HG03469 (cell line): ENCODE measurements around the gene TFEC.
A peak's percentile ranks its signal among the peaks of the same experiment; 100 is the strongest.
"Not testable (repeated sequence)": the region's sequence is repeated elsewhere in the genome, so short reads cannot be mapped to it uniquely, and the experiment has no call there.

Source experiments
- ATAC-seq: cut with Tn5 transposase; IDR thresholded peaks from one replicate; pipeline ENCODE4 v1.9.1; 2021; ENCODE audit warnings: mild to moderate bottlenecking, moderate library complexity, moderate number of reproducible peaks; ENCODE audit not compliant: unreplicated experiment

TFEC gene, protein sequence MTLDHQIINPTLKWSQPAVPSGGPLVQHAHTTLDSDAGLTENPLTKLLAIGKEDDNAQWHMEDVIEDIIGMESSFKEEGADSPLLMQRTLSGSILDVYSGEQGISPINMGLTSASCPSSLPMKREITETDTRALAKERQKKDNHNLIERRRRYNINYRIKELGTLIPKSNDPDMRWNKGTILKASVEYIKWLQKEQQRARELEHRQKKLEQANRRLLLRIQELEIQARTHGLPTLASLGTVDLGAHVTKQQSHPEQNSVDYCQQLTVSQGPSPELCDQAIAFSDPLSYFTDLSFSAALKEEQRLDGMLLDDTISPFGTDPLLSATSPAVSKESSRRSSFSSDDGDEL

DNA sequence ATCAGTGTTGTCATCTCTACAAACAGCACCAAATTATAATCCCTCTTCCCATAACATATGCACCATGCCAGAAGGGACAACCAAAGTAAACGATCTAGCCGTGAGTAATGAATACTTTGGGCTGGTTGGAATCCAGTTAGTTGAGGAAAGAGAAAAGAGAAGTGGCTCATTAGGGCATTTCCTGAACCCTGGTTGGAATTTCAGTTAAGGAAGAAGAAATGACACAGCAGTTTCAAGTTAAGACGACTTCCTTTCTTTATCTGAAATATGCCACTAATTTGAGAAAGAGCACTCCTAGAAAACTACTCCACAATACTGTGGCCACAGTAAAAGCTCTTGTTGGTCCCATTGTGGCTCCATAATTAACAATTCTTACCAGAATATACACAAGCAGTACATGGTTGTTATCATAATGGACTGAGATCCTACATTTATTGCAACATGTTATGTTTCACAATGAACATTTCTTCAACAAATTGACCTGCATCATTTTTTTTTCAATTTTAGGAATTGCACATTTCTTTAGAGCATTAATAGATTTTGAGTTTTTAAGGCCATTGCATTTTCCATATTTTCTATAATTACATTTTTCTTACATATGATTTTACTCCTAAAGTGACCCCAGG is at the start of gene TFEC:
Gene TFEC, minus strand, starts transcription at position 113 of the 626 bp plus-strand sequence. CDS start 46,322 bp downstream, outside the sequence.
- ATAC-seq, result no peak

DNA sequence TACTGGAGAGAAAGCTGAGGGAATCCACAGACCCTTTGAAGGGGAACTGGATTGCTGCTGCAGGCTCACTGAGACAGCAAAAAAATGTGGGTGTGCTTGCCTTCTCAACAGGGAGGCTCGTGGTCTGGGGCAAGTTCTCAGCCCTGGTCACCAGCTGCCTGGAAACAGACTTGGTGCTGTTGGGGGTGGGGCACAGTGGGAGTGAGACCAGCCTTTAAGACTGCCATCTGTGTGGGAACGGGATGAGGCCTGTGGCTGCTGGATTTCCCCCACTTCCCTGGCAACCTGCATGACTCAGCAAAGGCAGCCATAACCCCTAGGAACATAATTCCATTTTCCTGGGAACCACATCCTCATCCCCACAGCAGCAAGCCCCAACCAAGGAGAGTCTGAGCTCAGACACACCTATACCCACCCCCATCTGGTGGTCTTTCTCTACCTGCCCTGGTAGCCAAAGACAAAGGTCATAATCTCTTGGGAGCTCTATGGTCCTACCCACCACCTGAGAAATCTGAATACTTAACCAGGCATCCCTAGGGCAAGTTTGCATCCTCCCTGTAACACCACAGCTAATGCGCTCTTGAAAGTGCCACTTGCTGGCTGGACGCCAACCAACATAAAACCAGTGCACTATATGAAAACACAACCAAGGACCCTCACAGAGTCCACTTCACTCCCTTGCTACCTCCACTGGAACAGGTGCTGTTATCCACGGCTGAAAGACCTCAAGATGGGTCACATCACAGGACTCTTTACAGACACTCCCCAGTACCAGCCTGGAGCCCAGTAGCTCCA is 45.0 kb upstream of the TFEC start:
- no peak for ATAC-seq

DNA sequence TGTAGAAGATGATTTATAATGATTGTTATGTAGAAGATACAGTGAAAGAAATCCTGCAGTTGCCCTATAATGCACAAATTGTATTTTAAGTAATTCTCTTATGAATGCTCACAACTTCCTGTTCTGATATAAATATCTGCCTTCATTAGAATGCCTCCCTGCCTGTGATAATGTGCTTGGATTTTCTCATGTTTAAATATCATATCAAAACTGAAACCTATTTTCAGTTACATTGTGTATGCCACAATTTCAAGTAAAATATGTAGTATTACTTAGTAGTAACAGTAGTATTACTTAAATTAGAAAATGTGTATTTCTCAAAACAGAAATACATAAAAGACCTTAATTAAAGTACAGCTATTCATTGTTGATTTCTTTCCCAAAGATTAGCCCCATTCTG is 41.1 kb upstream of the TFEC start:
- peak; percentile 69 for ATAC-seq

DNA sequence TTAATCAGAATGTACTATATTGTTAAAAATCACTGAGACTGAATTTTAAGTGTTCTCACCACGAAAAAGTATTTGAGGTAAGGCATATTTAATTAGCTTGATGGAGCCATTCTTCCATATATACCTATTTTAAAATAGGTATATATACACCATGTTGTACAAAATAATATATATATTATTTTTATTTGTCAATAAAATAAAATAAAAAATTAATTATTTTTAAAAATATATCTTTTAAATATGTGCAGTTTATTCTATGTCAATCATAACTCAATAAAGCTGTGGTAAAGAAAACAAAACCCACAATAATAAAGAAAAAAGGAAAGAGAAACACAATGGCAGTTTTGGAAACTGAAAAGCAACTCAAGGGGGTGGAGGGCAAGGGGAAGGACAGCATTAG is 33.6 kb upstream of the TFEC start:
- no peak for ATAC-seq

DNA sequence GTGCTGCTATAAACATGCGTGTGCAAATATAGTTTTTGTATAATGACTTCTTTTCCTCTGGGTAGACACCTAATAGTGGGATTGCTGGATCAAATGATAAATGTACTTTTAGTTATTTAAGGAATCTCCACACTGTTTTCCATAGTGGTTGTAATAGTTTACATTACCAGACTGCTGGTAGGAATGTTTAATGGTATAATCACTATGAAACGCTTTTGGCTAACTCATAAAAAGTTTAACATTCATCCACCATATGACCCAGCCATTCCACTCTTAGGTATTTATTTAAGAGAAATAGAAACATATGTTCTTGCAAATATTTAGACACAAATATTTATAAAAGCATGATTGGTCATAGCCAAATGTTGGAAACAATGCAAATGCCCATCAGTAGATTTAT is 32.1 kb upstream of the TFEC start:
- no peak for ATAC-seq

DNA sequence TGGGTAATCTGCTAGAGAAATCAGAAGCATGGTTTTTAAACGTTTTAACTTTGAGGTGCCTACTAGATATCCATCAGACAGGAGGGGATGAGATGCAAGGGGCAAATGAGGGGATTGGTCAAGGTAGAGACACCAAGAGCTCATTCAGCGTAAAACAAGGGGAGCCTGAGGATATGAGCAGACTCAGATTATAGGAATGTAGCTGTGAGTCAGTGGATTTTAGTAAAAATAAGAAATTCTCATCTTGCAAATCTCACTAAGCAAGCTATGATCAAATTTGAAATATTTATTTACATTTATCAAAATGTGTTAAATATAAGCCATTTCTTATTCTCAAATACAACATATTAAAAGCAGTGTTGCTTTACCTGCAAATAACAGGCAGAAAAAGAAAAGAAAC is 21.4 kb upstream of the TFEC start:
- no peak for ATAC-seq

DNA sequence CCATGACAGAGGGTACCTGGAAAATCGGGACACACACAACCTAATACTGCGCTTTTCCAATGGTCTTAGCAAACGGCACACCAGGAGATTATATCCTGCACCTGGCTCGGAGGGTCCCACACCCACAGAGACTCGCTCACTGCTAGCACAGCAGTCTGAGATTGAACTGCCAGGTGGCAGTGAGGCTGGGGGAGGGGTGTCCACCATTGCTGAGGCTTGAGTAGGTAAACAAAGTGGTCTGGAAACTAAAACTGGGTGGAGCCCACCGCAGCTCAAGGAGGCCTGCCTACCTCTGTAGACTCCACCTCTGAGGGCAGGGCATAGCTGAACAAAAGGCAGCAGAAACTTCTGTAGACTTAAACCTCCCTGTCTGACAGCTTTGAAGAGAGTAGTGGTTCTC is 16.7 kb upstream of the TFEC start:
- not testable (repeated sequence) for ATAC-seq

DNA sequence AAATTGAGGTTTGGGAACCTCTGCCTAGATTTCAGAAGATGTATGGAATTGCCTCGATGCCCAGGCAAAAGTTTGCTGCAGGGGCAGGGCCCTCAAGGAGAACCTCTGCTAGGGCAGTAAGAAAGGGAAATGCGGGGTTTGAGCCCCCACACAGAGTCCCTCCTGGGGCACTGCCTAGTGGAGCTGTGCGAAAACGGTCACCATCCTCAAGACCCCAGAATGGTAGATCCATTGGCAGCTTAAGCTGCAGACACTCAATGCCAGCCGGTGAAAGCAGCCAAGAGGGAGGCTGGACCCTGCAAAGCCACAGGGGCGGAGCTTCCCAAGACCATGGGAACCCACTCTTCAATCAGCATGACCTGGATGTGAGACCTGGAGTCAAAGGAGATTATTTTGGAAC is 15.0 kb upstream of the TFEC start:
- ATAC-seq, result no peak

DNA sequence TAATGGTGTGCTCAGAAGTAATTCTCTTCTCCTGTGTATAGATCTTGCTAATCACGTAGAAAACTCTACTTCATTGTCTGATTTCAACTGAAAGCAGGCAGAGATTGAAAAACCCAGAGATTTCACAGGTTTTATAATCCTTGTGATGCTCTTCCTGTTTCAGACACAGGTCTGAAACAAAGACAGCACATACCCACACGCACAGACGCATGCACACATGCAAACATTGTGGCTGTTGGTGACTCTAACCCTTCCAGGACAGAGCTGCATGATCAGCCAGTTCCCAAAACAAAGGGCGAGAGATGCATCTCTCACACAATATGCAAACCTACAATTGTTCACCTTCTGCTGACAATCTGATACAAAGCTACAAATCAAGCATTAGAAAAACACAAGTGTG is 11.1 kb upstream of the TFEC start:
- ATAC-seq, result peak; percentile 99

DNA sequence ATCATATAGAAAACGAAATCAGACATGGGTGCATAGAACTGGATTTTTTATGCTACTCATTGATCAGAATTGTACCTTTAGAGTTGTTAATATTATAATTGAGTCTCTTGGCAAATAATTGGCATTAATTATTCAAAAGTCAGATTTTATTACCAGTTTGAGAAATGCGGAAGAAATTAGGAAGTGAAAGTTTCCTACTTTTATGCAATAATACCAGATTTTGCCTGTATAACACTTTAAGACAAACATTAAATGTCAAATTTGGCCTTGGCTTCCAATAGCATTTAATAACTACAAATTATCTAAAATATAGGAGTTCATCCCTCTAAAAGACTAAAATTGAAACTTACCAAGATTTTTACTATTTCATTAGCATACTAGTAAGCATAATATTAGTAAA is 6.8 kb upstream of the TFEC start:
- no peak for ATAC-seq

DNA sequence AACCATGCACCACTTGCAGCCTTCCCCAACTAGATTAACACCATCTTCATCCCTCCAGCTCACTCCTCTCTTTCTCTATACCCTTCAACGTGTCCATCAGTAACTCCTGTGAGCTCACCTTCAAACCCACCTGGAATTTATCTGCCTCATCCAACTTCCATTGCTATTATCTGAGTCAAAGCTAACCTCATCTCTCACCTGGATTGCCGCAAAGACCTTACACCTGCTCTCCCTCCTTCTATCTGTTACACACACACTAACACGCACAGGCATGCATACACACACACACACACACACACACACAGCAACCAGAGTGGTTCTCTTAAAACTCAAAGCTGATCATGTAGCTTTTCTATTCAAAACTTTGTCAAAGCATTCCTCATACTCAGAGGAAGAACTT is 3.8 kb upstream of the TFEC start:
- no peak for ATAC-seq

DNA sequence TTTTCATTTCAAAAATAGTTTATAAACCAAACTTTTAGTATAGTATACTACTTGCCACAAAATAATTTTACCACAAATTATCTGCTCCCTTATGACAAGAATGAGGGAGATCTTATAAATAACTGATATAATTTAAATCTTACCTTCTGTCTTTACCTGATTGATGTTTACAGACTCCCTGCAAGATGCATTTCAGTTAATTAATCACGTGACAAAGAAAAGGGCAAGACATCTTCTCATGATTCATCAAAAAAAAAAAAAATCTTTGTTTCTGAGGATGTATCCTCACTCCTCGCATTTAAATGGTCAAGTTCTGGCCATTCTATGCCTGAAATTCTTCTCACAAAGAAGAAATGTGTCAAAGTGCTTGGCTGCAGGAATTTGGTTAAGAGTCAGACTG is 2.3 kb upstream of the TFEC start:
- ATAC-seq, result no peak

DNA sequence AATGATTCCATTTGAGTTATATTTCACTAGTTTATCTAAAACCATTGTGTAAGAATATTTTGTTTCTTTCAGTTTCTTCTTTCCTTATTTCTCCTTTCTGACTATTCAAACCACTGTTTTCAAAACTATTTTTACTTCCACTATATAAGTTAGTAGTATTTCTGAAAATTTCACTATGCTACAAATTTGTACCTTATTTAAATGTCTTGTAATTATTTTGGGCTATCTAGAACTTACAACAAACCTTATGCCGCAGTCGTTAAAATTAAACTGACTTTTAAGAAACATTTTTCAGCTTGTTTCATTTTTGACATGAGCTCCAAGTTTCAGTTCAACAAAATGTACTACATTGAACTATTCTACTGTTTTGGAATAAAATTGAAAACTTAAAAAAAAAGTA is 1.8 kb downstream of the TFEC start:
- peak; percentile 72 for ATAC-seq

DNA sequence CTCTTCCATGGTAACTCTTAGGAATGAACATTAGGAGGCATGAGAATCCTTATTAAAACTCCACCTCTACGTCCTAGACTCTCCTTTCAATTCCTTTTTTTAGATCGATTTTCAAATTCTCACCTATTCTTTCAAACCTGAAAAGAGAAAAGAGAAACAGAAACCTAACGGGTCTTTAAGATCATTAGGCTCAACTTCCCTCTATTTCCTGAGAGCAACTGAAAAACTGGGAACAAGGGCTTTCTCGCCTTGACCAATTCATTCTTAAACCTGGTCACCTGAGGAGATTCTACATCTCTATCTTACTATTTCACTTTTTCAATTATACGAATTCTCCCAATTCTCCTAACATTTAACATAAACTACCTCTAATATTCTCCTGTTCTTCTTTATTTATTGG is 2.8 kb downstream of the TFEC start:
- ATAC-seq, result no peak

DNA sequence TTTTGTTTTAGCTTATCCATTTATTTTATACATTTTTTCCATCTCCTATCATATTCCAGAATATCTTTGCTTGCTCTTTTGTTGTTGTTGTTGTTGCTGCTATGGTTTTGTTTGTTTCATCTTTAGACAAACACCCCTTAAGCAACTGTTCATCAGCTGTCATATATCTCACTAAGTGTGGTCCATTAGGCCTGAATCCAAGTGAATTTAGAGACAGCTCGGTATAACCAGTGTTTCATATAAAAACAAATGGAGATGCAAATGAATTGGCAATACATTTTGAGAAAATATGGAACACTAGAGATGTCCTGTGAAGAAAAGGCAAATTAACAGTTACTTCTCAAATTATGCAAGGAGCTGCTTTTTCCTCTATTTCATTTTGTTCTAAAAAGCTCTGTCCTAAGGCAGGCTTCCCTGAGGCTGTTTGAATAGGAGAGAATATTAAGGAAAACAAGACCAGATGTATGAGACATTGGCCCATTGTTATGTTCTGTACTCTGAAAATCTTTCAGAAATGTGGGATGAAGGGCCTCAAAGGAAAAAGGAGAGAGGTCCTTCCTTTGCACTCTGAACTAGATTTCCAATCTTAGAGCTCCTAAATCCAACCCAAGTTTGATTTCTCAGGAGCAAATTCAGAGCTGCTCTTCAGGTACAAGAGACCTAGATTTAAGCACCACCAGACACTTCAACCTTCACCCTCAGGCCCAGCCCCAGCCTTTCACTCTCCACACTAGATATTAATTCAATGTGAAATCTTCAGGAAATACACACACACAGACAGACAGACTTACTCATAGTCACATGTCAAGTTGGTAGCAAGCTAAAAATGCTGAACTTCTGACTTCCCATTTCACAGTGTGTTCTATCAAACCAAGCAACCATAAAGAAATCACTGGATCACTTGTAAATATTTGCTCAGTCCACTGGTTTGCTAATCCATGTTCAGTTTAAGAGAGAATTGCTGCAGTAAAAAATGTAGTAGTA is 5.4 kb downstream of the TFEC start:
- no peak for ATAC-seq

DNA sequence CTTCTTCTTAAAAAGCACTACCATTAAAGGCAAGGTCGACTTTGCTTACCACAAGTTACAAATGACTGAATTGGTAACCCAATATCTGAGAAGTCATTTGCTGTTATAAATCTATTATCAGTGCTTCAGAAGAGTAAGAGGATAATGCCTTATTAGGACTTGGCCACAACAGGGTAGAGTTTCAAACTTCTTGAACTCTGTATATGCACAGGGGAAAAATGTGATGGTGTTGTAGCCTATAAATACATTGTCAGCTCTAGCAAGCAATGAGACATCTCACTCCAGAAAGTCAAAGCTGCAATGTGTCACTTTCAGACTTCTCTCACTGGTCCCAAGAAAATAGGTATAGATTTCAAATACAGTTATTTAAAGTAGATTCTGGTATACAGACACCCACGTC is 9.3 kb downstream of the TFEC start:
- peak; percentile 76 for ATAC-seq

DNA sequence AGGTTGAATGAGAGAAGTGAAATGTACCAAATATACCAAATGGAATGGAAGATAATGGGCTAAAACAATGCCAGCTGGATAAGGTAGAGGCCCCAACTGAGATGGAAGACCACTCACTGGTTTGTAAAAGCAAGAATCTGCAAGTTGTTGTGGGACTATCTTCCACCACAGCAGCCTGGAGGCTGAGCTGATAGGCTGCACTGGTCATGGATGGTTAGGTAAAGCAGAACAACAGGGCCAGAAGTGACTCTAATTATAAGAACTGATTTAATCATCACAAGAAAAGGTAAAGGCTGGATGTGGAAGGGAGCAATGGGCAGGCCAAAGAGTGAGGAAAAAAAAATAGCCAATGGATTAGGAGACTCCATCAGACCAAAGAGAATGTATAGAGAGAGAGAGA is 11.8 kb downstream of the TFEC start:
- no peak for ATAC-seq

DNA sequence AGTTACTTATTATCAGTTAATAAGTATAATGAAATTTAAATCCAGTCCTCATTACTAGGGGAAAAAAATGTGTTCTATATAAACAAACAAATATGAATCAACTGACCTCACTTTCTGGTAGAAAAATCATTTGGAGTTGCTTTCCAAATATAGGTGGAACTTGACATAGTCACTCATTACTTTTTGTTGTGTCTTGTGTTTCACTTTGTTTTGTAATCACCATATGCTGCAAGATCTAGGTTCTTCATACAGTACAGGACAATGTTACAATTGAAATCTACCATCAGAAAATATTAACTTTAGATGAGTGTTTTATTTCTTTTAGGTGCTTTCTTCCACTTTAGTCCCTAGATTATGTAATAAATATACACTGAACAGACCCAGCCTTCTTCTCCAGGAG is 16.9 kb downstream of the TFEC start:
- no peak for ATAC-seq

DNA sequence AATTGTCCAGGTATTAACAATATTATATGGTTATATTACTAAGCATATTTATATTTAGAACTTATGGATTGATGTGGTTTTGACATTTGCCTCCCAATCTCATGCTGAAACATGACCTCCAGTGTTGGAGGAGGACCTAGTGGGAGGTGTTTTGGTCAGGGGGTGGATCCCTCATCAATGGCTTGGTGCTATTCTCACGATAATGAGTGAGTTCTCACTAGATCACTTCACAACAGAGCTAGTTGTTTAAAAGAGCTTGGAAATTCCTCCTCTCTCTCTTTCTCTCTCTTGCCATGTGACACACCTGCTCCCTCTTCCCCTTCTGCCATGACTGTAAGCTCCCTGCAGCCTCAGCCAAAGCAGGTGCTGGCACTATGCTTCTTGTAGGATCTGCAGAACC is 19.0 kb downstream of the TFEC start:
- no peak for ATAC-seq

DNA sequence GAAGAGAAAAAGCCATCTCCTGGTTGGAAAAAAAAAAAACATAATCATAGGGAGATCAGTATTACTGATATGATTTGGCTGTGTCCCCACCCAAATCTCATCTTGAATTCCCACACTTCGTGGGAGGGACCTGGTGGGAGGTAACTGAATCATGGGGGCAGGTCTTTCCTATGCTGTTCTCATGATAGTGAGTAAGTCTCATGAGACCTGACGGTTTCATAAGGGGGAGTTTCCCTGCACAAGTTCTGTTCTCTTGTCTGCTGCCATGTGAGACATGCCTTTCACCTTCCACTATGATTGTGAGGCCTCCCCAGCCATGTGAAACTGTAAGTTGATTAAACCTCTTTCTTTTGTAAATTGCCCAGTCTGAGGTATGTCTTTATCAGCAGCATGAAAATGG is 25.8 kb downstream of the TFEC start:
- not testable (repeated sequence) for ATAC-seq

DNA sequence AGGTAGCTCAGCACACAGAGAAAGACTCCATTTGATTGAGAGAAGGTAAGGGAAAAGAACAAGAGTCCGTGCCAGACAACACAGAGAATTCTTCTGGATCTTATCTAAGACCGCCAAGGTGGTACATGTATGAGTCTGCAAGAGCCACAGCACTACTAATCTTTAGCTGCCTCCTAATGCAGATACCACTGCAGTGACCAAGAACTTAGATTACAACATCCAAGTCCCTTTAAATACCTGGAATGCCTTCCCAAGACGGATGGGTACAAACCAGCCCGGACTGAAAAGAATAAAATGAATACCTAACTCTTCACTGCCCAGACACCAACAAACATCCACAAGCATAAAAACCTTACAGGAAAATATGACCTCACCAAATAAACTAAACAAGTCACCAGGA is 33.3 kb downstream of the TFEC start:
- ATAC-seq, result no peak
